HEK293 (cell line): ENCODE measurements around the gene CDCA8.
A peak's percentile ranks its signal among the peaks of the same experiment; 100 is the strongest.

Source experiments
- CTCF ChIA-PET: fragments of 350-600 bp; formaldehyde crosslinking; extraction: SDS; loops from one replicate; lab custom pipeline; 2021; ENCODE audit warnings: antibody characterized with exemption; lab: Yijun Ruan, JAX
- POLR2A ChIA-PET: fragments of 300-600 bp; formaldehyde crosslinking; extraction: SDS; loops from one replicate; lab custom pipeline; 2020; ENCODE audit warnings: antibody characterized with exemption, inconsistent platforms; lab: Yijun Ruan, JAX
- H3K27ac ChIP-seq: fragments of 200-500 bp; sonication (Bioruptor generic); 2 replicates; pipeline ENCODE4 v1.5.1; 2014; ENCODE audit warnings: low read depth, low read length, control low read depth, inconsistent platforms; ENCODE audit errors: extremely low read depth
- H3K36me3 ChIP-seq, 2 experiments: fragments of 200-500 bp in 1 of 2; sonication (Bioruptor generic) in 1 of 2; 1 replicate in 1 of 2; 2 replicates in 1 of 2; pipeline ENCODE4 v1.5.1; 2014 to 2017; ENCODE audit warnings: inconsistent platforms in 2 of 2, low read length in 2 of 2; ENCODE audit not compliant: control insufficient read depth in 2 of 2, insufficient read depth in 1 of 2
- H3K4me1 ChIP-seq: fragments of 200-500 bp; sonication (Bioruptor generic); 2 replicates; pipeline ENCODE4 v1.5.1; 2014; ENCODE audit warnings: mild to moderate bottlenecking, low read length, inconsistent platforms; ENCODE audit not compliant: control insufficient read depth, insufficient read depth
- H3K4me3 ChIP-seq: 2 replicates; pipeline ENCODE4 v1.5.1; 2011; ENCODE audit warnings: low read depth, mild to moderate bottlenecking, control low read depth, low read length, moderate library complexity
- H3K9me3 ChIP-seq: fragments of 200-500 bp; sonication (Bioruptor generic); 2 replicates; pipeline ENCODE4 v1.5.1; 2014; ENCODE audit warnings: low read depth, low read length, inconsistent platforms; ENCODE audit not compliant: control insufficient read depth, insufficient read depth
- ATF2 ChIP-seq: fragments of 450-650 bp; formaldehyde crosslinking; IDR thresholded peaks from 2 replicates; pipeline ENCODE4 v1.5.1; 2016; ENCODE audit warnings: missing biosample characterization, missing genetic modification characterization, low read depth
- BCL11B ChIP-seq: fragments of 450-650 bp; formaldehyde crosslinking; IDR thresholded peaks from 2 replicates; pipeline ENCODE4 v1.5.1; 2016; ENCODE audit warnings: low read depth, missing biosample characterization, missing genetic modification characterization
- SP3 ChIP-seq: fragments of 450-650 bp; formaldehyde crosslinking; IDR thresholded peaks from 2 replicates; pipeline ENCODE4 v1.5.1; 2016; ENCODE audit warnings: missing biosample characterization, missing genetic modification characterization
- TRIM28 ChIP-seq: IDR thresholded peaks from 2 replicates; pipeline ENCODE4 v1.6.1; 2011; ENCODE audit warnings: low read length, control low read depth, borderline replicate concordance
- ZNF18 ChIP-seq: fragments of 450-650 bp; formaldehyde crosslinking; IDR thresholded peaks from 2 replicates; pipeline ENCODE4 v1.5.1; 2016; ENCODE audit warnings: missing biosample characterization, missing genetic modification characterization
- ZNF248 ChIP-seq: fragments of 450-650 bp; formaldehyde crosslinking; IDR thresholded peaks from 2 replicates; pipeline ENCODE4 v1.5.1; 2017; ENCODE audit warnings: missing biosample characterization, missing genetic modification characterization
- ZNF391 ChIP-seq: fragments of 450-650 bp; formaldehyde crosslinking; IDR thresholded peaks from 2 replicates; pipeline ENCODE4 v1.5.1; 2016; ENCODE audit warnings: low read depth, missing biosample characterization, missing genetic modification characterization, borderline replicate concordance
- ZNF530 ChIP-seq: fragments of 450-650 bp; formaldehyde crosslinking; IDR thresholded peaks from 2 replicates; pipeline ENCODE4 v1.5.1; 2016; ENCODE audit warnings: low read depth, missing biosample characterization, missing genetic modification characterization
- ZNF580 ChIP-seq: fragments of 450-650 bp; formaldehyde crosslinking; IDR thresholded peaks from 2 replicates; pipeline ENCODE4 v1.5.1; 2016; ENCODE audit warnings: missing biosample characterization, missing genetic modification characterization
- ZNF629 ChIP-seq: fragments of 450-650 bp; formaldehyde crosslinking; IDR thresholded peaks from 2 replicates; pipeline ENCODE4 v1.5.1; 2017; ENCODE audit warnings: missing biosample characterization, missing genetic modification characterization
- ZNF701 ChIP-seq: fragments of 450-650 bp; formaldehyde crosslinking; IDR thresholded peaks from 2 replicates; pipeline ENCODE4 v1.5.1; 2016; ENCODE audit warnings: missing biosample characterization, missing genetic modification characterization
- ZNF704 ChIP-seq: fragments of 450-650 bp; formaldehyde crosslinking; IDR thresholded peaks from 2 replicates; pipeline ENCODE4 v1.5.1; 2016; ENCODE audit warnings: missing biosample characterization, missing genetic modification characterization
- TF ChIP-seq, protein P1 (sequence below): fragments of 450-650 bp; formaldehyde crosslinking; IDR thresholded peaks from 2 replicates; pipeline ENCODE4 v1.5.1; 2017; ENCODE audit warnings: missing biosample characterization, mild to moderate bottlenecking, missing genetic modification characterization, moderate library complexity
- TF ChIP-seq, protein P2 (sequence below): sonication (generic); formaldehyde crosslinking; IDR thresholded peaks from 2 replicates; pipeline ENCODE4 v1.8.1; 2022; ENCODE audit warnings: mild to moderate bottlenecking, moderate library complexity, missing genetic modification reagents
- TF ChIP-seq, protein P3 (sequence below): fragments of 450-650 bp; formaldehyde crosslinking; conservative IDR thresholded peaks from 2 replicates; pipeline ENCODE4 v1.5.1; 2016; ENCODE audit warnings: low read depth, missing biosample characterization, missing genetic modification characterization

The CDCA8 gene

GRCh38 chr1:37676281-37677142 lies 15.8 kb upstream of the CDCA8 start (continued):
- TF ChIP-seq ZNF629 (tag by site-specific recombination) (no peak), ZNF704 (tag by site-specific recombination) (no peak), TRIM28 (no peak), SP3 (tag by site-specific recombination) (no peak), BCL11B (tag by site-specific recombination) (peak; percentile 81; the same call in 1 of the 2 replicates), ZNF580 (tag by site-specific recombination) (peak; percentile 91)
- TF ChIP-seq, protein P1, sequence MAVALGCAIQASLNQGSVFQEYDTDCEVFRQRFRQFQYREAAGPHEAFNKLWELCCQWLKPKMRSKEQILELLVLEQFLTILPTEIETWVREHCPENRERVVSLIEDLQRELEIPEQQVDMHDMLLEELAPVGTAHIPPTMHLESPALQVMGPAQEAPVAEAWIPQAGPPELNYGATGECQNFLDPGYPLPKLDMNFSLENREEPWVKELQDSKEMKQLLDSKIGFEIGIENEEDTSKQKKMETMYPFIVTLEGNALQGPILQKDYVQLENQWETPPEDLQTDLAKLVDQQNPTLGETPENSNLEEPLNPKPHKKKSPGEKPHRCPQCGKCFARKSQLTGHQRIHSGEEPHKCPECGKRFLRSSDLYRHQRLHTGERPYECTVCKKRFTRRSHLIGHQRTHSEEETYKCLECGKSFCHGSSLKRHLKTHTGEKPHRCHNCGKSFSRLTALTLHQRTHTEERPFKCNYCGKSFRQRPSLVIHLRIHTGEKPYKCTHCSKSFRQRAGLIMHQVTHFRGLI (tag by site-specific recombination), result no peak
- TF ChIP-seq, protein P2, sequence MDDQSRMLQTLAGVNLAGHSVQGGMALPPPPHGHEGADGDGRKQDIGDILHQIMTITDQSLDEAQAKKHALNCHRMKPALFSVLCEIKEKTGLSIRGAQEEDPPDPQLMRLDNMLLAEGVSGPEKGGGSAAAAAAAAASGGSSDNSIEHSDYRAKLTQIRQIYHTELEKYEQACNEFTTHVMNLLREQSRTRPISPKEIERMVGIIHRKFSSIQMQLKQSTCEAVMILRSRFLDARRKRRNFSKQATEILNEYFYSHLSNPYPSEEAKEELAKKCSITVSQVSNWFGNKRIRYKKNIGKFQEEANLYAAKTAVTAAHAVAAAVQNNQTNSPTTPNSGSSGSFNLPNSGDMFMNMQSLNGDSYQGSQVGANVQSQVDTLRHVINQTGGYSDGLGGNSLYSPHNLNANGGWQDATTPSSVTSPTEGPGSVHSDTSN (CRISPR knock-in tag), result no peak
- TF ChIP-seq, all 188 proteins: peak for 21

GRCh38 chr1:37677143-37677439 lies 15.2 kb upstream of the CDCA8 start:
- Histone ChIP-seq H3K4me1 (no peaks in the 10 kb centered on the region), H3K4me3 (no peak overlapping the region), H3K27ac (no peak overlapping the region), H3K36me3 (peaks cover 0 to 13% of the 10 kb centered on the region in 2 experiments; a peak in 1 of 3 replicates), H3K9me3 (no peaks in the 10 kb centered on the region)
- ChIA-PET POLR2A (no interaction called here), CTCF (interaction anchor here (0.6 to 11.0 kb wide), 2 partner anchors 76 to 110 kb away, joined by 3 to 183 read pairs; no protein-coding TSS in a partner anchor)
- no peak for TF ChIP-seq ATF2 (tag by site-specific recombination)
- TF ChIP-seq, protein P3, sequence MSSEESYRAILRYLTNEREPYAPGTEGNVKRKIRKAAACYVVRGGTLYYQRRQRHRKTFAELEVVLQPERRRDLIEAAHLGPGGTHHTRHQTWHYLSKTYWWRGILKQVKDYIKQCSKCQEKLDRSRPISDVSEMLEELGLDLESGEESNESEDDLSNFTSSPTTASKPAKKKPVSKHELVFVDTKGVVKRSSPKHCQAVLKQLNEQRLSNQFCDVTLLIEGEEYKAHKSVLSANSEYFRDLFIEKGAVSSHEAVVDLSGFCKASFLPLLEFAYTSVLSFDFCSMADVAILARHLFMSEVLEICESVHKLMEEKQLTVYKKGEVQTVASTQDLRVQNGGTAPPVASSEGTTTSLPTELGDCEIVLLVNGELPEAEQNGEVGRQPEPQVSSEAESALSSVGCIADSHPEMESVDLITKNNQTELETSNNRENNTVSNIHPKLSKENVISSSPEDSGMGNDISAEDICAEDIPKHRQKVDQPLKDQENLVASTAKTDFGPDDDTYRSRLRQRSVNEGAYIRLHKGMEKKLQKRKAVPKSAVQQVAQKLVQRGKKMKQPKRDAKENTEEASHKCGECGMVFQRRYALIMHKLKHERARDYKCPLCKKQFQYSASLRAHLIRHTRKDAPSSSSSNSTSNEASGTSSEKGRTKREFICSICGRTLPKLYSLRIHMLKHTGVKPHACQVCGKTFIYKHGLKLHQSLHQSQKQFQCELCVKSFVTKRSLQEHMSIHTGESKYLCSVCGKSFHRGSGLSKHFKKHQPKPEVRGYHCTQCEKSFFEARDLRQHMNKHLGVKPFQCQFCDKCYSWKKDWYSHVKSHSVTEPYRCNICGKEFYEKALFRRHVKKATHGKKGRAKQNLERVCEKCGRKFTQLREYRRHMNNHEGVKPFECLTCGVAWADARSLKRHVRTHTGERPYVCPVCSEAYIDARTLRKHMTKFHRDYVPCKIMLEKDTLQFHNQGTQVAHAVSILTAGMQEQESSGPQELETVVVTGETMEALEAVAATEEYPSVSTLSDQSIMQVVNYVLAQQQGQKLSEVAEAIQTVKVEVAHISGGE (tag by site-specific recombination), result no peak

GRCh38 chr1:37677808-37678207 lies 14.5 kb upstream of the CDCA8 start:
- ChIA-PET POLR2A (no interaction called here), CTCF (interaction anchor here (1.1 to 11.0 kb wide), 4 partner anchors 41 to 223 kb away, joined by 3 to 183 read pairs (median 4); no protein-coding TSS in a partner anchor)
- Histone ChIP-seq H3K4me1 (no peaks in the 10 kb centered on the region), H3K36me3 (peaks cover 0 to 18% of the 10 kb centered on the region in 2 experiments; a peak in 1 of 3 replicates), H3K27ac (no peak overlapping the region), H3K4me3 (no peak overlapping the region), H3K9me3 (no peaks in the 10 kb centered on the region)
- TF ChIP-seq ZNF530 (no peak), ZNF248 (tag by site-specific recombination) (no peak), ZNF701 (tag by site-specific recombination) (no peak), ZNF391 (tag by site-specific recombination) (no peak), ZNF18 (tag by site-specific recombination) (no peak)
